Prostate gland (tissue), 2 donors: Measurements from ENCODE around the gene ARHGEF3. TPM values are rescaled to one million over a fixed set of nuclear protein-coding genes. Genes with fewer than 3 reads are reported as not detected.

Experiments used
- DNase-seq: peaks from one replicate; pipeline ENCODE4 v3.0.0-alpha.2; 2019; ENCODE audit warnings: low spot score
- H3K27ac ChIP-seq, 2 donors: fragments of 200-600 bp; sonication (generic); 2 replicates each; pipeline ENCODE4 v1.5.1; 2017 to 2019
- H3K27me3 ChIP-seq: fragments of 200-600 bp; sonication (generic); replicated peaks from 2 replicates; pipeline ENCODE4 v1.5.1; 2019; ENCODE audit not compliant: insufficient read depth
- H3K36me3 ChIP-seq, 2 donors: fragments of 200-600 bp; sonication (generic); 1 replicate in 1 of 2; 2 replicates in 1 of 2; pipeline versions ENCODE4 v1.5.1 to v1.8.1; 2017 to 2019
- H3K4me1 ChIP-seq: fragments of 200-600 bp; sonication (generic); replicated peaks from 2 replicates; pipeline ENCODE4 v1.5.1; 2019
- H3K4me3 ChIP-seq, 2 donors: fragments of 200-600 bp; sonication (generic); 2 replicates each; pipeline ENCODE4 v1.5.1; 2017 to 2019
- H3K9me3 ChIP-seq: fragments of 200-600 bp; sonication (generic); 2 replicates; pipeline ENCODE4 v1.5.1; 2017
- CTCF ChIP-seq, 4 experiments: fragments of 200-600 bp in 2 of 4; fragments of 450-650 bp in 2 of 4; sonication (generic) in 2 of 4; IDR thresholded peaks; 1 replicate in 3 of 4; 2 replicates in 1 of 4; pipeline ENCODE4 v1.5.1; 2016 to 2019; ENCODE audit warnings: antibody characterized with exemption in 4 of 4, mild to moderate bottlenecking in 2 of 4, moderate library complexity in 2 of 4
- POLR2A ChIP-seq: fragments of 450-650 bp; IDR thresholded peaks from one replicate; pipeline ENCODE4 v1.6.1; 2016; ENCODE audit warnings: antibody characterized with exemption, mild to moderate bottlenecking
- POLR2AphosphoS5 ChIP-seq: sonication (generic); formaldehyde crosslinking; IDR thresholded peaks from one replicate; pipeline ENCODE4 v1.6.1; 2017; ENCODE audit warnings: antibody characterized with exemption
- WGBS: methylation state at CpG from one replicate; pipeline ENCODE4 v1.1.5; 2018; 5-methylcytosine and 5-hydroxymethylcytosine counted together
- intact Hi-C: fragments of 100-400 bp; cut with DNase I; formaldehyde crosslinking; loops from one replicate; pipeline ENCODE4 v1.14.2; 2022
- total RNA-seq, 2 donors: library from RNA; depleted of rRNA; stranded (reverse); fragments of >200 nt; gene quantifications; one replicate each; pipeline ENCODE4 v1.1.0, GENCODE V29; 2016

The ARHGEF3 gene
- 10 to 100 TPM; 21.6 to 59.4 TPM for total RNA-seq

GRCh38 chr3:56801662-56802377, at the start of gene ARHGEF3:
Gene ARHGEF3, minus strand, starts transcription at chr3:56801949. Its CDS starts 151 bp downstream, at chr3:56801798.
- 2% methylated on average over 22 of the region's 60 CpGs for WGBS
- DNase-seq: peak; percentile 82
- peak within 1 kb of the TSS; percentile 47 to 55 for H3K27ac ChIP-seq
- H3K27me3 ChIP-seq: no peaks in the 10 kb centered on the region
- TF ChIP-seq POLR2A: peak; percentile 89
- TF ChIP-seq POLR2AphosphoS5: peak; percentile 42
- TF ChIP-seq CTCF (IDR thresholded peaks at IDR 0.05): peak in 2 of 4 experiments; percentile 30 to 33
- no peaks in the 10 kb centered on the region for H3K4me1 ChIP-seq
- intact Hi-C loops: loop anchor here (2.0 to 5.0 kb wide), 2 partner anchors 115 to 187 kb away; no protein-coding TSS in a partner anchor
- no peaks in the 10 kb centered on the region for H3K36me3 ChIP-seq
- H3K4me3 ChIP-seq: peak within 1 kb of the TSS; percentile 59 to 69
- no peaks in the 10 kb centered on the region for H3K9me3 ChIP-seq

- 62% methylated on average over 7 of the region's 7 CpGs for WGBS
- H3K4me1 ChIP-seq: no peaks in the 10 kb centered on the region
- H3K9me3 ChIP-seq: no peaks in the 10 kb centered on the region
- H3K27ac ChIP-seq: no peak overlapping the region
- H3K4me3 ChIP-seq: no peak overlapping the region
- intact Hi-C loops: no loop called here
- no peaks in the 10 kb centered on the region for H3K27me3 ChIP-seq
- no peaks in the 10 kb centered on the region for H3K36me3 ChIP-seq
- TF ChIP-seq POLR2A (no peak), POLR2AphosphoS5 (no peak), CTCF (IDR thresholded peaks at IDR 0.05) (no peak)
- no peak for DNase-seq
Measured at GRCh38 chr3:56849698-56850097, 47.9 kb upstream of the ARHGEF3 start.

- no peak for DNase-seq
- Histone ChIP-seq H3K9me3 (no peaks in the 10 kb centered on the region), H3K4me3 (no peak overlapping the region), H3K4me1 (no peaks in the 10 kb centered on the region), H3K27me3 (no peaks in the 10 kb centered on the region), H3K27ac (no peak overlapping the region), H3K36me3 (no peaks in the 10 kb centered on the region)
- no peak for TF ChIP-seq POLR2A
- TF ChIP-seq CTCF (IDR thresholded peaks at IDR 0.05): no peak
- no peak for TF ChIP-seq POLR2AphosphoS5
- intact Hi-C loops: no loop called here
- 64% methylated on average over 2 of the region's 2 CpGs for WGBS
Measured at GRCh38 chr3:56845505-56845904, 43.8 kb upstream of the ARHGEF3 start.

- TF ChIP-seq CTCF (IDR thresholded peaks at IDR 0.05) (no peak), POLR2A (no peak), POLR2AphosphoS5 (no peak)
- intact Hi-C loops: no loop called here
- Histone ChIP-seq H3K36me3 (no peaks in the 10 kb centered on the region), H3K4me1 (no peaks in the 10 kb centered on the region), H3K4me3 (no peak overlapping the region), H3K27ac (no peak overlapping the region), H3K9me3 (no peaks in the 10 kb centered on the region), H3K27me3 (no peaks in the 10 kb centered on the region)
- no peak for DNase-seq
Measured at GRCh38 chr3:56844536-56844935, 42.8 kb upstream of the ARHGEF3 start.
